ENCODE measurements around the gene RABGAP1L. TPM values are rescaled to one million over a fixed set of nuclear protein-coding genes. Genes with fewer than 3 reads are reported as not detected.

Gene RABGAP1L
- total RNA-seq, 1 donor from 2014 or later = 80.6 TPM

DNA sequence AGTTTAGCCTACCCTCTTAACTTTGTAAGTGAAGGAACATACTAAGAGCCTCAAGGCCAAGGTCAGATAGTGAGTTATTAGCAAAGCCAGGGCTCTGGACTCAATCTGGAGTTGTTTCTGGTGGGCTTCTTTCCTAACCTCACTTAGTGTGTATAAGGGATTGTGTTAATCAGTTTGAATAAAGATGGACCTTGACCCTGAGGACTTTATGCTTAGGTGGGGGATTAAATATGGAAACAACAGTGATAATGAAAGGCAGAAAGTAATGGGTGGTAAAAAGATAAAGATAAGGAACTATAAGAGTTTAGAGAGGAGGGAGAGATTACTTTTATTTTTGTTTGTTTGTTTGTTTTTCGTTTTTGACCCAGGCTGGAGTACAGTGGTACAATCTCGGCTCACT lies 5.5 kb downstream of the RABGAP1L start:
- H3K36me3 ChIP-seq = no peaks in the 10 kb centered on the region
- H3K9me3 ChIP-seq = no peaks in the 10 kb centered on the region
- H3K4me1 ChIP-seq = peaks cover 13% of the 10 kb centered on the region
- DNase-seq = no peak
- intact Hi-C loops (cut with DNase I) = no loop called here
- TF ChIP-seq CTCF (IDR thresholded peaks at IDR 0.05) = no peak
- ATAC-seq = no peak
- no peak overlapping the region for H3K27ac ChIP-seq
- no peak overlapping the region for H3K4me3 ChIP-seq
- H3K27me3 ChIP-seq = no peaks in the 10 kb centered on the region

GRCh38 chr1:174165471-174166137 lies 6.3 kb downstream of the RABGAP1L start:
- no peak for ATAC-seq
- no peak for DNase-seq
- TF ChIP-seq CTCF (IDR thresholded peaks at IDR 0.05) = no peak
- Histone ChIP-seq H3K27me3 (no peaks in the 10 kb centered on the region), H3K4me3 (no peak overlapping the region), H3K9me3 (no peaks in the 10 kb centered on the region), H3K4me1 (peaks cover 8% of the 10 kb centered on the region), H3K36me3 (no peaks in the 10 kb centered on the region), H3K27ac (peak overlapping the region; percentile 0)
- intact Hi-C loops (cut with DNase I) = no loop called here

- peaks cover 6% of the 10 kb centered on the region for H3K4me1 ChIP-seq
- no peak for ATAC-seq
- H3K9me3 ChIP-seq = no peaks in the 10 kb centered on the region
- intact Hi-C loops (cut with DNase I) = no loop called here
- H3K4me3 ChIP-seq = no peak overlapping the region
- TF ChIP-seq CTCF (IDR thresholded peaks at IDR 0.05) = no peak
- no peaks in the 10 kb centered on the region for H3K36me3 ChIP-seq
- no peaks in the 10 kb centered on the region for H3K27me3 ChIP-seq
- H3K27ac ChIP-seq = peak overlapping the region; percentile 0
- DNase-seq = no peak
These were observed 7.4 kb downstream of the RABGAP1L start for GRCh38 chr1:174166530-174167264.

GRCh38 chr1:174167265-174167803 lies 8.0 kb downstream of the RABGAP1L start:
- intact Hi-C loops (cut with DNase I) = no loop called here
- Histone ChIP-seq H3K4me1 (peaks cover 6% of the 10 kb centered on the region), H3K27me3 (no peaks in the 10 kb centered on the region), H3K36me3 (no peaks in the 10 kb centered on the region), H3K27ac (no peak overlapping the region), H3K9me3 (no peaks in the 10 kb centered on the region), H3K4me3 (no peak overlapping the region)
- DNase-seq (no peak), ATAC-seq (no peak)
- TF ChIP-seq CTCF (IDR thresholded peaks at IDR 0.05) = no peak

- no peak for DNase-seq
- H3K27ac ChIP-seq = no peak overlapping the region
- H3K4me3 ChIP-seq = no peak overlapping the region
- no peaks in the 10 kb centered on the region for H3K9me3 ChIP-seq
- intact Hi-C loops (cut with DNase I) = no loop called here
- no peaks in the 10 kb centered on the region for H3K27me3 ChIP-seq
- H3K4me1 ChIP-seq = peaks cover 6% of the 10 kb centered on the region
- no peaks in the 10 kb centered on the region for H3K36me3 ChIP-seq
- no peak for TF ChIP-seq CTCF (IDR thresholded peaks at IDR 0.05)
- no peak for ATAC-seq
These were observed 10.0 kb downstream of the RABGAP1L start for GRCh38 chr1:174169342-174169741.
